Sigmoid colon (tissue), 7 donors: Measurements from ENCODE around the gene AHNAK2. TPM values are rescaled to one million over a fixed set of nuclear protein-coding genes. Genes with fewer than 3 reads are reported as not detected.
A peak's percentile ranks its signal among the peaks of the same experiment; 100 is the strongest.
"Not testable (repeated sequence)": the region's sequence is repeated elsewhere in the genome, so short reads cannot be mapped to it uniquely, and the experiment has no call there.

Source experiments
- DNase-seq: peaks from one replicate; pipeline ENCODE4 v3.0.0-alpha.2; 2019
- H3K27ac ChIP-seq, 4 donors: fragments of 200-600 bp; sonication (generic); one replicate each; pipeline ENCODE4 v1.5.1; 2016 to 2019; ENCODE audit warnings: mild to moderate bottlenecking in 1 of 4
- H3K27me3 ChIP-seq, 3 donors: fragments of 200-600 bp; sonication (generic); one replicate each; pipeline ENCODE4 v1.5.1; 2019; ENCODE audit warnings: mild to moderate bottlenecking in 1 of 3
- H3K36me3 ChIP-seq, 4 donors: fragments of 200-600 bp; sonication (generic); one replicate each; pipeline ENCODE4 v1.5.1; 2016 to 2019
- H3K4me1 ChIP-seq, 4 donors: fragments of 200-600 bp; sonication (generic); one replicate each; pipeline ENCODE4 v1.5.1; 2017 to 2019
- H3K4me3 ChIP-seq, 4 donors: fragments of 200-600 bp; sonication (generic); one replicate each; pipeline ENCODE4 v1.5.1; 2017 to 2019; ENCODE audit warnings: mild to moderate bottlenecking in 2 of 4, moderate library complexity in 1 of 4
- H3K9me3 ChIP-seq, 4 donors: fragments of 200-600 bp in 3 of 4; sonication (generic) in 3 of 4; one replicate each; pipeline versions ENCODE4 v1.5.1 to v1.6.1; 2013 to 2019
- EP300 ChIP-seq, 4 donors: sonication (generic); formaldehyde crosslinking; IDR thresholded peaks; one replicate each; pipeline ENCODE4 v1.6.1; 2017; ENCODE audit warnings: antibody characterized with exemption in 4 of 4
- POLR2A ChIP-seq, 2 donors: fragments of 450-650 bp; IDR thresholded peaks; one replicate each; pipeline ENCODE4 v1.6.1; 2016; ENCODE audit warnings: antibody characterized with exemption in 2 of 2, mild to moderate bottlenecking in 2 of 2, moderate library complexity in 2 of 2
- POLR2AphosphoS5 ChIP-seq, 4 donors: sonication (generic); formaldehyde crosslinking; IDR thresholded peaks; one replicate each; pipeline ENCODE4 v1.6.1; 2017; ENCODE audit warnings: antibody characterized with exemption in 4 of 4
- WGBS, 2 donors: extraction: QIAGEN DNeasy Blood & Tissue Kit; methylation state at CpG; one replicate each; pipeline ENCODE4 v1.1.7; 2013; 5-methylcytosine and 5-hydroxymethylcytosine counted together
- intact Hi-C: fragments of 100-400 bp; cut with DNase I; formaldehyde crosslinking; loops from one replicate; pipeline ENCODE4 v1.15.1; 2023
- polyA plus RNA-seq, 3 donors: library from polyadenylated mRNA; stranded (reverse); fragments of 200-250 nt; gene quantifications; one replicate each; pipeline ENCODE4 v1.2.3, GENCODE V29; 2013
- total RNA-seq, 4 donors: library from RNA; depleted of rRNA; stranded (reverse); fragments of >200 nt; gene quantifications; one replicate each; pipeline ENCODE4 v1.1.0, GENCODE V29; 2016
- TF ChIP-seq, protein P1 (sequence below), 4 experiments: fragments of 450-650 bp in 3 of 4; fragments of 200-600 bp in 1 of 4; IDR thresholded peaks; one replicate each; pipeline ENCODE4 v1.5.1; 2016 to 2019; ENCODE audit warnings: antibody characterized with exemption in 4 of 4, mild to moderate bottlenecking in 3 of 4, moderate library complexity in 2 of 4
- donor health status: healthy with polysubstance abuse.
- donor health status: Bipolar disorder and iron deficiency.
- donor health status: healthy.

Gene AHNAK2
- total and polyA plus RNA-seq, 7 donors: 0.23 to 218 (median 81.9) TPM

DNA sequence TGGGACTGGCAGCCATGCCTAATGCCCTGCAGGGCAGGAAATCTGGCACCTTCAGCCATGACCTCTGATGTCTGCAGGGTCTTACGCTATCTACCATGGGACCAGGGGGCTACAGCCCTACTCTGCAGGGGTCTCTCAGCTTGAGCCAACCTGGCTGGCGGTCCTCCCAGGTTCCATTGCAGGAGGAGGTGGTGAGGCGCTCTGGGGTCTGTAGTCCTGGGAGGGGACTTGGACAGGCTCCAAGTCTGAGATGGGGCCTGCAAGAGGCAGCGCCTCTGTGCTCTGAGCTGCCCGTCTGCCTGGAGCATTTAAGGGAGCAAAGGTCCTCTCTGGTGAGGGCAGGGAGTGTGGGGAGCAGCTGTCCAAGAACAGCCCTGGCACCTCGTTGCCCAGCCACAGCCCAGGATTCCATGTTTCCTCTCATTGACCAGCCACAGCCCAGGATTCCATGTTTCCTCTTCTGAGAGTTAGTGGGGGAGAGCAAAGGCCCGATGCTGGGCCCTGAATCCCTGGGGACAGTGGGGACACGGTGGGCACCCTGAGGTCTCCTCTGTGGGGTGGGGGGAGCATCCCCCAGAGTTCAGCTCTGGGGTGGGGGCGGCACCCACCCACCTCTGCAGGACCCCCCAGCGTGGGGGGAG is 52.8 kb downstream of the AHNAK2 start:
- DNase-seq: no peak
- intact Hi-C loops: no loop called here
- TF ChIP-seq POLR2AphosphoS5 (IDR thresholded peaks at IDR 0.05) (no peak), POLR2A (IDR thresholded peaks at IDR 0.05) (no peak), EP300 (IDR thresholded peaks at IDR 0.05) (no peak)
- TF ChIP-seq, protein P1, sequence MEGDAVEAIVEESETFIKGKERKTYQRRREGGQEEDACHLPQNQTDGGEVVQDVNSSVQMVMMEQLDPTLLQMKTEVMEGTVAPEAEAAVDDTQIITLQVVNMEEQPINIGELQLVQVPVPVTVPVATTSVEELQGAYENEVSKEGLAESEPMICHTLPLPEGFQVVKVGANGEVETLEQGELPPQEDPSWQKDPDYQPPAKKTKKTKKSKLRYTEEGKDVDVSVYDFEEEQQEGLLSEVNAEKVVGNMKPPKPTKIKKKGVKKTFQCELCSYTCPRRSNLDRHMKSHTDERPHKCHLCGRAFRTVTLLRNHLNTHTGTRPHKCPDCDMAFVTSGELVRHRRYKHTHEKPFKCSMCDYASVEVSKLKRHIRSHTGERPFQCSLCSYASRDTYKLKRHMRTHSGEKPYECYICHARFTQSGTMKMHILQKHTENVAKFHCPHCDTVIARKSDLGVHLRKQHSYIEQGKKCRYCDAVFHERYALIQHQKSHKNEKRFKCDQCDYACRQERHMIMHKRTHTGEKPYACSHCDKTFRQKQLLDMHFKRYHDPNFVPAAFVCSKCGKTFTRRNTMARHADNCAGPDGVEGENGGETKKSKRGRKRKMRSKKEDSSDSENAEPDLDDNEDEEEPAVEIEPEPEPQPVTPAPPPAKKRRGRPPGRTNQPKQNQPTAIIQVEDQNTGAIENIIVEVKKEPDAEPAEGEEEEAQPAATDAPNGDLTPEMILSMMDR (IDR thresholded peaks at IDR 0.05): no peak
- 57 to 63% methylated on average over 10 of the region's 10 CpGs for WGBS, 2 donors
- H3K27me3 ChIP-seq: no peaks in the 10 kb centered on the region
- no peaks in the 10 kb centered on the region for H3K4me1 ChIP-seq
- H3K36me3 ChIP-seq: no peaks in the 10 kb centered on the region
- H3K9me3 ChIP-seq: no peaks in the 10 kb centered on the region
- H3K4me3 ChIP-seq: no peak overlapping the region
- H3K27ac ChIP-seq: no peak overlapping the region

DNA sequence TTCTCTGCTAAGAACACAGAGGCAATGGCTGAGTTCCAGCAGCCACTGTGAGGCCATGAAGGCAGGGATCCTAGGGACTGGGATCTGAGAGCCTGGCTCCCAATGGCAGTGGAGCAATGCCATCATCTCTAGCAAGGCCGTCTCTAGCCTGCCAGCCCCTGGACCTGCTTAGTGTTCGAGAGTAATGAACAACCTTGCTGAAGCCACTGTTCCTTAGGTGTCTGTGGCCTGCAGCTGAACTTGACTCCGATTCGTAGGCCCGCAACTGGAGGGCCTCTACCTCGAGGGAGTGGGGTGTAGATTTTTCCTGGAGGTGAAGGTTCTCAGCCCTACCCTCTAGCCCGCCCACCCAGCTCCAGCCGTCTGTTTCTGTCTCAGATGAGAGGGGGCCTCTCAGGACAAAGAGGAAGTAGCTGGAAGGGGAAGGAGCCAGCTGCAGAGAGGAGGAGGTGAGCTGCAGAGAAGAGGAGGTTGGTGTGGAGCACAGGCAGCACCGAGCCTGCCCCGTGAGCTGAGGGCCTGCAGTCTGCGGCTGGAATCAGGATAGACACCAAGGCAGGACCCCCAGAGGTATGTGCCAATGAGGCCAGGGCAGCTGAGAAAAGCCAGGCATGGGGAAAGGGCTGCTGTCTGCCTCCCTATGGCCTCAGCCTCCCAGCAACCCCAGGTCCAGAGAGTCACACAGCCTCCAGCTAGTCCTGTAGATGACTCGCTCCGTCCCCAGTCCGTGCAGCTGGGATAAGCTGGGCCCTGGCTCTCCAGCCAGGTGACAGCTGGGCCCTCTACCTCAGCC is 53.6 kb downstream of the AHNAK2 start, which contains the start of gene PLD4:
Gene PLD4 (plus strand): TSS at position 459 of the 793 bp plus-strand sequence. CDS start 2,262 bp downstream, outside the sequence.
- Histone ChIP-seq H3K4me1 (no peaks in the 10 kb centered on the region), H3K36me3 (no peaks in the 10 kb centered on the region), H3K4me3 (no peak within 1 kb of the TSS), H3K9me3 (no peaks in the 10 kb centered on the region), H3K27me3 (no peaks in the 10 kb centered on the region), H3K27ac (no peak within 1 kb of the TSS)
- intact Hi-C loops: no loop called here
- WGBS, 2 donors: 58 to 84% methylated on average over 14 of the region's 14 CpGs
- TF ChIP-seq POLR2A (IDR thresholded peaks at IDR 0.05) (no peak), POLR2AphosphoS5 (IDR thresholded peaks at IDR 0.05) (no peak)
- TF ChIP-seq, protein P1 (IDR thresholded peaks at IDR 0.05): no peak
- DNase-seq: peak; percentile 26

DNA sequence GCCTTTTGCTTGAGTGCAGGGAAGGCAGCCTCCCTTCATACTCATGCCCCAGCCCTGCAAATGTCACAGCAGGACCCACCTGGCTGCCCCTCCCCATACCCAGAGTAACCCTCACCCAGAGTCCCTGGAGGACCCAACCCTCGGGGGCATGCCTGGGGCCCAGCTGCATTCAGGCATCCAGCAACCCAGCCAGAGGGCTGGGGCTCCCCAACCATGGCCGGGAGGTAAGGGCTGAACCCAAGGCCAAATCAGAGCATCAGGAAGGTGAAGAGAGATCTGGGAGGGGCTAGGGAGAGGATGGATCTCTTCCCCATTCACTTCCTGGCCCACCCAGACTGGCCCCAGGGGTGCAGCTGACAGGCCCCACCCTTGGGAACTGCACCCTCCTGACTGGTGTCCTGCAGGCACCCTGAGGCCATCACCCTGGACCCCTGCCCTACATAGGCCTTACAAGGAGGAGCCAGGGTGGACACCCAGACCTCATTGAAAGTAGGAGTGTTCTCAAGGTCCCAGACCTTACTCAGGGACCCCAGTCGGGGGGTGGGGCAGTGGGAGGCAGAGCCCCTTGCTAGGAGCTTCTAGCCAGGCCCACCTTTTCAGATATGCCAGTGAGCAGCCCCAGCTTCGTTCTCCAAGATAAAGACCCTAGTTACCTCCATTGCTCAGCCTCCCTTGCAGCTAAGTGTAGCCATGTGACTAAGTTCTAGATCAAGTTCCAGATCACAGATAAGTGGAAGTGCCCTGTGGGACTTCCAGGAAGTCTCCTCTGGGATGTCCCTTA is 54.3 kb downstream of the AHNAK2 start:
- 79 to 91% methylated on average over 4 of the region's 4 CpGs for WGBS, 2 donors
- intact Hi-C loops: no loop called here
- no peaks in the 10 kb centered on the region for H3K9me3 ChIP-seq
- no peak for TF ChIP-seq POLR2AphosphoS5 (IDR thresholded peaks at IDR 0.05)
- DNase-seq: no peak
- H3K36me3 ChIP-seq: no peaks in the 10 kb centered on the region
- no peaks in the 10 kb centered on the region for H3K27me3 ChIP-seq
- H3K4me3 ChIP-seq: no peak overlapping the region
- H3K4me1 ChIP-seq: no peaks in the 10 kb centered on the region
- no peak overlapping the region for H3K27ac ChIP-seq

DNA sequence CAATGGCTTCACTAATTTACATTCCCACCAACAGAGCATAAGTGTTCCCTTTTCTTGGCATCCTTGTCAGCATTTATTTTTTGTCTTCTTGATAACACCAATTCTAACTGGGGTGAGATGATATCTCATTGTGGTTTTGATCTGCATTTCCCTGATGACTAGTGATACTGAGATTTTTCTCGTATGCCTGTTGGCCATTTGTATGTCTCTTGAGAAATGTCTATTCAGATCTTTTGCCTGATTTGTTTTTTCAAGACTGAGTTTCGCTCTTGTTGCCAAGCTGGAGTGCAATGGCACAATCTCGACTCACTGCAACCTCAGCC is 58.2 kb downstream of the AHNAK2 start:
- H3K36me3 ChIP-seq: no peaks in the 10 kb centered on the region
- H3K27me3 ChIP-seq: no peaks in the 10 kb centered on the region
- TF ChIP-seq POLR2A (IDR thresholded peaks at IDR 0.05): no peak
- TF ChIP-seq, protein P1 (IDR thresholded peaks at IDR 0.05): no peak
- no peak for TF ChIP-seq POLR2AphosphoS5 (IDR thresholded peaks at IDR 0.05)
- TF ChIP-seq EP300 (IDR thresholded peaks at IDR 0.05): no peak
- H3K9me3 ChIP-seq: no peaks in the 10 kb centered on the region
- H3K4me1 ChIP-seq: no peaks in the 10 kb centered on the region
- no peak overlapping the region for H3K4me3 ChIP-seq
- no peak overlapping the region for H3K27ac ChIP-seq
- no peak for DNase-seq
- intact Hi-C loops: no loop called here
- 44 to 61% methylated on average over 3 of the region's 3 CpGs for WGBS, 2 donors

- H3K4me1 ChIP-seq, H3K27me3 ChIP-seq, H3K4me3 ChIP-seq, H3K36me3 ChIP-seq, intact Hi-C loops, H3K9me3 ChIP-seq, DNase-seq, H3K27ac ChIP-seq: not testable (repeated sequence)
- WGBS, 2 donors: 60 to 68% methylated on average over 12 of the region's 12 CpGs
Observed at GRCh38 chr14:104919152-104919992, 58.8 kb downstream of the AHNAK2 start.
